GM10248 (cell line): ENCODE data around the gene SPEG.

Experiments
- CTCF ChIA-PET: fragments of 300-600 bp; sonication (Branson Sonifier 250); formaldehyde crosslinking; extraction: SDS; loops from one replicate; lab custom pipeline; 2021; ENCODE audit warnings: antibody characterized with exemption; lab: Yijun Ruan, JAX
- POLR2A ChIA-PET: fragments of 350-650 bp; sonication (Branson Sonifier 250); formaldehyde crosslinking; extraction: SDS; loops from one replicate; lab custom pipeline; 2020; ENCODE audit warnings: antibody characterized with exemption; lab: Yijun Ruan, JAX
- DNase-seq: peaks from one replicate; pipeline ENCODE4 v3.0.0; 2012; ENCODE audit errors: extremely low spot score
- TF ChIP-seq, protein P1 (sequence below): IDR thresholded peaks from 2 replicates; pipeline ENCODE4 v1.5.1; 2012; ENCODE audit warnings: mild to moderate bottlenecking, low read depth; ENCODE audit errors: extremely low read depth, missing control alignments, control extremely low read depth

Gene SPEG

DNA sequence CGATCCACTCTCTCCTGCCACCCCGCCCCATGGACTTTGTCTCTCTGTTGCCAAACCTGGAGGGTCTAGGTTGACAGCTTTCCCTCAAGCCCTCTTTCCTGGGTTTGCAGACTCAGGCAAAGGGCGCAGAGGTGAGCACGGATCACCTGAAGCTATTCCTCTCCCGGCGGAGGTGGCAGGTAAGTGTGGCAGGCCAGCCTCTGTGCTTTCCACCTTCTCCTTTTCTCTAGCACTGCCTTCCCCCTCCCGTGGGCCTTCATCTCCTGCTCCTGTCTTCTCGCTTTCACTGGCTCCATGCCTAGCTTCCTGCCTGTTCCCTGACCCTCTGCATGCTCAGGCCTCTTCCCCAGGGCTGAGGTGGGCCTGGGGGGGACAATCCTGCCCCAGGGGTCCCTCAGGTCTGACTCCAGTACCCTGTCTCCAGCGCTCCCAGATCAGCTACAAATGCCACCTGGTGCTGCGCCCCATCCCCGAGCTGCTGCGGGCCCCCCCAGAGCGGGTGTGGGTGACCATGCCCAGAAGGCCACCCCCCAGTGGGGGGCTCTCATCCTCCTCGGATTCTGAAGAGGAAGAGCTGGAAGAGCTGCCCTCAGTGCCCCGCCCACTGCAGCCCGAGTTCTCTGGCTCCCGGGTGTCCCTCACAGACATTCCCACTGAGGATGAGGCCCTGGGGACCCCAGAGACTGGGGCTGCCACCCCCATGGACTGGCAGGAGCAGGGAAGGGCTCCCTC is 48.2 kb downstream of the SPEG start:
- TF ChIP-seq, protein P1, sequence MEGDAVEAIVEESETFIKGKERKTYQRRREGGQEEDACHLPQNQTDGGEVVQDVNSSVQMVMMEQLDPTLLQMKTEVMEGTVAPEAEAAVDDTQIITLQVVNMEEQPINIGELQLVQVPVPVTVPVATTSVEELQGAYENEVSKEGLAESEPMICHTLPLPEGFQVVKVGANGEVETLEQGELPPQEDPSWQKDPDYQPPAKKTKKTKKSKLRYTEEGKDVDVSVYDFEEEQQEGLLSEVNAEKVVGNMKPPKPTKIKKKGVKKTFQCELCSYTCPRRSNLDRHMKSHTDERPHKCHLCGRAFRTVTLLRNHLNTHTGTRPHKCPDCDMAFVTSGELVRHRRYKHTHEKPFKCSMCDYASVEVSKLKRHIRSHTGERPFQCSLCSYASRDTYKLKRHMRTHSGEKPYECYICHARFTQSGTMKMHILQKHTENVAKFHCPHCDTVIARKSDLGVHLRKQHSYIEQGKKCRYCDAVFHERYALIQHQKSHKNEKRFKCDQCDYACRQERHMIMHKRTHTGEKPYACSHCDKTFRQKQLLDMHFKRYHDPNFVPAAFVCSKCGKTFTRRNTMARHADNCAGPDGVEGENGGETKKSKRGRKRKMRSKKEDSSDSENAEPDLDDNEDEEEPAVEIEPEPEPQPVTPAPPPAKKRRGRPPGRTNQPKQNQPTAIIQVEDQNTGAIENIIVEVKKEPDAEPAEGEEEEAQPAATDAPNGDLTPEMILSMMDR, result no peak
- no peak for DNase-seq
- CTCF ChIA-PET, result interaction anchor here (0.8 to 2.5 kb wide), 12 partner anchors 9 to 187 kb away, joined by 3 to 20 read pairs (median 5); partner anchors contain the start of gene GMPPA
- POLR2A ChIA-PET, result no interaction called here

GRCh38 chr2:219483451-219484342 is 49.1 kb downstream of the SPEG start:
- CTCF ChIA-PET, result interaction anchor here (0.8 to 18.5 kb wide), 9 partner anchors 8 to 188 kb away, joined by 3 to 325 read pairs (median 5); a partner anchor contains a TSS
- TF ChIP-seq, protein P1, result no peak
- POLR2A ChIA-PET, result no interaction called here
- DNase-seq, result no peak

DNA sequence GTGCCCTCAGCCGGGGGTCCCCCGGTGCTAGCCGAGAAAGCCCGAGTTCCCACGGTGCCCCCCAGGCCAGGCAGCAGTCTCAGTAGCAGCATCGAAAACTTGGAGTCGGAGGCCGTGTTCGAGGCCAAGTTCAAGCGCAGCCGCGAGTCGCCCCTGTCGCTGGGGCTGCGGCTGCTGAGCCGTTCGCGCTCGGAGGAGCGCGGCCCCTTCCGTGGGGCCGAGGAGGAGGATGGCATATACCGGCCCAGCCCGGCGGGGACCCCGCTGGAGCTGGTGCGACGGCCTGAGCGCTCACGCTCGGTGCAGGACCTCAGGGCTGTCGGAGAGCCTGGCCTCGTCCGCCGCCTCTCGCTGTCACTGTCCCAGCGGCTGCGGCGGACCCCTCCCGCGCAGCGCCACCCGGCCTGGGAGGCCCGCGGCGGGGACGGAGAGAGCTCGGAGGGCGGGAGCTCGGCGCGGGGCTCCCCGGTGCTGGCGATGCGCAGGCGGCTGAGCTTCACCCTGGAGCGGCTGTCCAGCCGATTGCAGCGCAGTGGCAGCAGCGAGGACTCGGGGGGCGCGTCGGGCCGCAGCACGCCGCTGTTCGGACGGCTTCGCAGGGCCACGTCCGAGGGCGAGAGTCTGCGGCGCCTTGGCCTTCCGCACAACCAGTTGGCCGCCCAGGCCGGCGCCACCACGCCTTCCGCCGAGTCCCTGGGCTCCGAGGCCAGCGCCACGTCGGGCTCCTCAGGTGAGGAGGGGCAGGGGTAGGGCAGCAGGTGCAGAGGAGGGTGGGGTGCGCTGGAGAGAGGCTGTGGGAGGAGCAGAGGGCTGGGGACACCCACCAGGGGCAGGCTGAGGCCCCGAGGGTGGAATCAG is 49.9 kb downstream of the SPEG start:
- ChIA-PET POLR2A (no interaction called here), CTCF (interaction anchor here (3.3 to 18.5 kb wide), 2 partner anchors 11 to 43 kb away, joined by 23 to 325 read pairs; a partner anchor contains a TSS)
- TF ChIP-seq, protein P1, result no peak
- no peak for DNase-seq

DNA sequence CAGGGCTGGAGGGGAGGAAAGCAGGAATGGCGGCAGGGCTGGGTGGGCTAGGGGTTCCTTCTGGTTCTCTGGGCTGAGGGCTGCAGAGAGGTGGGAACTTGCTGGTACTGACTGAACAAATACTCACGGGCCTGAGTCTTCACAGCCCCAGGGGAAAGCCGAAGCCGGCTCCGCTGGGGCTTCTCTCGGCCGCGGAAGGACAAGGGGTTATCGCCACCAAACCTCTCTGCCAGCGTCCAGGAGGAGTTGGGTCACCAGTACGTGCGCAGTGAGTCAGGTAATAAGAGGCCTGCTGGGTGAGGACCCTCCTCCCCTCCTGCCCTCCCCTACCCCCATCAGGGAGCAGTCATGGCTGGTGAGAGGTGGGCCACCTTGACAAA is 50.5 kb downstream of the SPEG start:
- no peak for DNase-seq
- CTCF ChIA-PET, result interaction anchor here (1.3 to 18.5 kb wide), 5 partner anchors 9 to 45 kb away, joined by 3 to 325 read pairs (median 8); a partner anchor contains a TSS
- POLR2A ChIA-PET, result no interaction called here
- TF ChIP-seq, protein P1, result no peak

GRCh38 chr2:219486380-219486959 is 51.8 kb downstream of the SPEG start:
- DNase-seq, result no peak
- POLR2A ChIA-PET, result no interaction called here
- CTCF ChIA-PET, result interaction anchor here (1.2 to 18.5 kb wide), 9 partner anchors 9 to 57 kb away, joined by 3 to 325 read pairs (median 4); partner anchors contain the start of gene CHPF
- TF ChIP-seq, protein P1, result no peak
